Calu3 (cell line): ENCODE results near the gene GASK1A. TPM values are rescaled to one million over a fixed set of nuclear protein-coding genes. Genes with fewer than 3 reads are reported as not detected.

Source experiments
- BruUV-seq: library from RNA; stranded (reverse); fragments of 400-500 nt; replicated peaks from 2 replicates; lab custom pipeline; 2021; lab: Mats Ljungman, UMichigan
- CTCF ChIA-PET: fragments of 300-600 bp; sonication (Branson Sonifier 250); formaldehyde crosslinking; loops from one replicate; lab custom pipeline; 2022; ENCODE audit warnings: antibody characterized with exemption; lab: Charles Lee
- DNase-seq: peaks from one replicate; pipeline ENCODE4 v3.0.0; 2022
- H3K27ac Mint-ChIP-seq: one replicate; pipeline ENCODE4 v1.8.0; 2022; ENCODE audit warnings: mixed read lengths; ENCODE audit not compliant: unreplicated experiment
- H3K27me3 Mint-ChIP-seq: one replicate; pipeline ENCODE4 v1.8.0; 2022; ENCODE audit warnings: mixed read lengths; ENCODE audit not compliant: unreplicated experiment
- H3K36me3 Mint-ChIP-seq: one replicate; pipeline ENCODE4 v1.8.0; 2022; ENCODE audit warnings: mild to moderate bottlenecking, moderate library complexity, mixed read lengths; ENCODE audit not compliant: insufficient read depth, unreplicated experiment
- H3K4me1 Mint-ChIP-seq: one replicate; pipeline ENCODE4 v1.8.0; 2022; ENCODE audit warnings: mild to moderate bottlenecking, low read depth, mixed read lengths; ENCODE audit not compliant: unreplicated experiment
- H3K4me3 Mint-ChIP-seq: one replicate; pipeline ENCODE4 v1.8.0; 2022; ENCODE audit warnings: mild to moderate bottlenecking, low read depth, moderate library complexity, mixed read lengths; ENCODE audit not compliant: unreplicated experiment
- H3K9me3 Mint-ChIP-seq: one replicate; pipeline ENCODE4 v1.8.0; 2022; ENCODE audit warnings: low read depth, mixed read lengths; ENCODE audit not compliant: unreplicated experiment
- CTCF ChIP-seq: fragments of 200-600 bp; IDR thresholded peaks from one replicate; pipeline ENCODE4 v1.8.0; 2022; ENCODE audit warnings: antibody characterized with exemption; ENCODE audit not compliant: unreplicated experiment
- intact Hi-C: fragments of 100-400 bp; cut with micrococcal nuclease; formaldehyde crosslinking; loops from one replicate; pipeline ENCODE4 v1.10.0; 2022; ENCODE audit not compliant: unreplicated experiment
- total RNA-seq: library from RNA; stranded (reverse); gene quantifications from 2 replicates; pipeline ENCODE4 v1.2.3, GENCODE V29; 2022

GASK1A gene
- total RNA-seq, 1 experiment from 2014 or later, result 2.3 TPM

DNA sequence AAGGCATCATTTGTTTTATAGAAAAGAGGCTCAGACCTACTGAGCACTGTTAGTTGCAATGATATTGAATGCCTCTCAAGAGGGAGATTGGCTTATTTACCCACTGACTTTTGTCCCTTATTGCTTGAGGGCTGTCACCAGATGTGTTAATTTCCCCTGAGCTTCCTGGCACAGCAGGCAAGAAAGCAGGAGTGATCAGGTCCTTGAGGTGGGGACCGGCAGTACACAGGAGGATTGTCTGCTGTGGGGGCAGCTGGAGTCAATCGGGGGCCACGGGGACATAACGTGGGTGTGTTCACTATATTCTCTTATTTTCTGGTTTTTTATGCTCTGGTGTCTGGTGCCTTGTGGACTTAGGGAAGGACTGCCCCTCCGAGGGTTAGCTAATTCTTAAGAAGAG is 44.6 kb downstream of the GASK1A start:
- H3K27ac Mint-ChIP-seq, result no peak overlapping the region
- BruUV-seq, result no TSS peak
- no peak overlapping the region for H3K4me3 Mint-ChIP-seq
- peaks cover 20% of the 10 kb centered on the region for H3K27me3 Mint-ChIP-seq
- TF ChIP-seq CTCF, result no peak
- no peaks in the 10 kb centered on the region for H3K4me1 Mint-ChIP-seq
- H3K36me3 Mint-ChIP-seq, result no peaks in the 10 kb centered on the region
- DNase-seq, result no peak
- no peaks in the 10 kb centered on the region for H3K9me3 Mint-ChIP-seq
- CTCF ChIA-PET, result no interaction called here
- intact Hi-C loops, result no loop called here

DNA sequence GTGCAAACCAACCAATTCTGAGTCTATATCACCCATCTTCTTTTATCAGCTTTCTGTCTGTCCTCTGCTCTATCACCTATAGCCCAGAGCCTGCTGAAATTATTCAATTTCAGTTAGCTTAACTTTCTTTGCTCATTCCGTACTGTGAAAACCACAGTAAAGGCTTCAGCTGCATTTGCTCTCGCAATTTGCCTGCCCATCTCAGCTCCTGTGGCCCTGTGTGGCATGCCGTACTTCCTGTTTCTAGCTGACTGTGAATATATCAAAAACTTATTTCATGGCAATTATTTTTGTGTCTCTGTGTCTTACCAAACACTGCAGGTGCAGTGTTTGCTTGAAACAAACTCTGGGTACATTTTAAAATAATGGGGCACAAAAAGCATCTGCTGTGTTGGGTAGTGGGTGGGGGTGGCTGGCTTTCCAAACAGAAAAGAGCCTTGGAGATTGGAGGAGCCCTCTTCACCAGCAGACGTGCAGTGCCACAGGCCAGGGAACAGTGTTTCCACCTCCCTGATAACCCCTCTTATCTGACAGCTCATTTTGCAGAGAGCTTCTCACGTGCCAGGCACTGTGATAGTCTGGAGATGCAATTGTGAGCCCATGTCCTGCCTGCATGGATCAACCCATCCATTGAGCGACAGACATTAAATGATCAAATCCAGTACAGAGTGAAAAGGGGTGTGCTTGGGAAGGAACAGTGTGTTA is 45.2 kb downstream of the GASK1A start:
- intact Hi-C loops, result no loop called here
- Mint-ChIP-seq H3K4me3 (no peak overlapping the region), H3K27me3 (peaks cover 20% of the 10 kb centered on the region), H3K27ac (no peak overlapping the region), H3K4me1 (no peaks in the 10 kb centered on the region), H3K9me3 (no peaks in the 10 kb centered on the region), H3K36me3 (no peaks in the 10 kb centered on the region)
- no peak for DNase-seq
- no TSS peak for BruUV-seq
- no peak for TF ChIP-seq CTCF
- CTCF ChIA-PET, result no interaction called here

GRCh38 chr3:43025423-43025822 is 46.3 kb downstream of the GASK1A start:
- Mint-ChIP-seq H3K4me1 (no peaks in the 10 kb centered on the region), H3K36me3 (no peaks in the 10 kb centered on the region), H3K4me3 (no peak overlapping the region), H3K27ac (no peak overlapping the region), H3K9me3 (no peaks in the 10 kb centered on the region), H3K27me3 (peaks cover 20% of the 10 kb centered on the region)
- TF ChIP-seq CTCF, result no peak
- CTCF ChIA-PET, result no interaction called here
- BruUV-seq, result no TSS peak
- no peak for DNase-seq
- intact Hi-C loops, result no loop called here

GRCh38 chr3:43028001-43028400 is 48.9 kb downstream of the GASK1A start:
- DNase-seq, result no peak
- H3K36me3 Mint-ChIP-seq, result no peaks in the 10 kb centered on the region
- TF ChIP-seq CTCF, result no peak
- peaks cover 8% of the 10 kb centered on the region for H3K27me3 Mint-ChIP-seq
- BruUV-seq, result no TSS peak
- intact Hi-C loops, result no loop called here
- no peaks in the 10 kb centered on the region for H3K9me3 Mint-ChIP-seq
- H3K27ac Mint-ChIP-seq, result no peak overlapping the region
- no peaks in the 10 kb centered on the region for H3K4me1 Mint-ChIP-seq
- CTCF ChIA-PET, result interaction anchor here (0.6 to 0.9 kb wide), 2 partner anchors 28 to 1183 kb away, joined by 3 to 4 read pairs; no protein-coding TSS in a partner anchor
- H3K4me3 Mint-ChIP-seq, result no peak overlapping the region
